ENCODE results near the gene MIGA1. TPM values are rescaled to one million over a fixed set of nuclear protein-coding genes. Genes with fewer than 3 reads are reported as not detected.

The MIGA1 gene
- 6.2 and 8.7 TPM in 2 replicates for total RNA-seq

GRCh38 chr1:77779529-77780281 lies at the start of gene MIGA1:
Gene MIGA1, plus strand, starts transcription at chr1:77779649. Its CDS starts 3,604 bp downstream, at chr1:77783253.

GRCh38 chr1:77759071-77760028 lies 20.1 kb upstream of the MIGA1 start, which contains the start of gene USP33:
Gene USP33, minus strand, starts transcription at chr1:77759852. Its CDS starts 18,155 bp downstream, at chr1:77741697.

GRCh38 chr1:77888081-77888780 lies 108.8 kb downstream of the MIGA1 start, which contains the start of gene NEXN:
Gene NEXN, plus strand, starts transcription at chr1:77888624. Its CDS starts 27,483 bp downstream, at chr1:77916107.

Other genes with a start within 250 kb of the MIGA1 start
- gene ZZZ3, start 97.0 kb upstream of the MIGA1 start, total RNA-seq = 43.8 and 44.8 TPM in 2 replicates
- gene USP33, start 19.8 kb upstream of the MIGA1 start, total RNA-seq = 26.6 and 27.0 TPM in 2 replicates
- 0.94 and 1.3 TPM in 2 replicates for gene NEXN, start 109.0 kb downstream of the MIGA1 start, total RNA-seq
- gene FUBP1, start 199.4 kb downstream of the MIGA1 start, total RNA-seq = 67.5 and 97.4 TPM in 2 replicates
- gene DNAJB4, start 225.3 kb downstream of the MIGA1 start, total RNA-seq = 8.0 and 11.8 TPM in 2 replicates

All from hair follicular keratinocyte (primary cell).